ENCODE results near the gene CNTNAP2. TPM values are rescaled to one million over a fixed set of nuclear protein-coding genes. Genes with fewer than 3 reads are reported as not detected.

The CNTNAP2 gene
- total and polyA plus RNA-seq, 2 donors (not counting 1 experiment from before 2014, with no cell fraction given): not detected

DNA sequence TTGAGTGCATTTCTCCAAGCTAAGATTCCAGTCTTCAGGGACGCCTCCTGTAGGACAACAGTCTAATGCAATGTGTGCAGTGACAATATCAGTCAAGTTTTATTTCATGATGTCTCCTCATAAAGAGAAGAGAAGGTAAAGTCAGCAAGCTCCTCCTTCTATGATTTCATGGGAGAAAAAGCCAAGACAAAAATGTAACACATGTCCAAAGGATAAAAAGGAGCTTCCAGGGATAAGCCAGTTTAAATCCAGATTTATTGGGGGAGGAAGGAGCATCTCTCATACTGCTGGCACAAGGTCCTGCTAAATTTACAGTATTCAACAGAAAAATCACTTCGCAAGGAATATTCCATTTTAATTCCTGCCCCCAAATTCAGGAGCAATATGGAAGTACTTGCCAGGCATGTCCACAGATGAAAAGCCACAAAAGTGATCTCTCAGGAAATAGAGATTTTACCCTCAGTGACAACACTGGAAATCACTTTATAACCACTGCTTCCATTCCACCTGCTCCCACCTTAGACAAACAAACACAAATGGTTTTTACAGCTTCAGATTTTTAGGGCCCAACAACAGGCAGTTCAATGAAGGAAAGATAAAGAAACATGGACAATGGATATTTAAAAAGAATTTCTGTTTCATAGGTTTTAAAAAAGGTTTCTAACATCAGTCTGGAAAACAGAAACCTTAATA lies 1796.5 kb downstream of the CNTNAP2 start:
- H3K4me3 ChIP-seq (replicated peaks in 1 of 4; ENCODE audit: control extremely low read depth in 1 of 4, insufficient read depth in 1 of 4, low read depth in 3 of 4, low read length in 4 of 4): no peak overlapping the region
- no peak overlapping the region for H3K4me2 ChIP-seq (ENCODE audit: extremely low read depth, insufficient read depth, low read length)
- H3K36me3 ChIP-seq (ENCODE audit: control insufficient read depth, insufficient read depth, low read length): no peaks in the 10 kb centered on the region
- no peaks in the 10 kb centered on the region for H3K4me1 ChIP-seq (ENCODE audit: control insufficient read depth, extremely low read depth, insufficient read depth, low read length)
- no peak for TF ChIP-seq EZH2 (IDR thresholded peaks at IDR 0.05; ENCODE audit: low read length, missing control alignments)
- TF ChIP-seq, protein P1, sequence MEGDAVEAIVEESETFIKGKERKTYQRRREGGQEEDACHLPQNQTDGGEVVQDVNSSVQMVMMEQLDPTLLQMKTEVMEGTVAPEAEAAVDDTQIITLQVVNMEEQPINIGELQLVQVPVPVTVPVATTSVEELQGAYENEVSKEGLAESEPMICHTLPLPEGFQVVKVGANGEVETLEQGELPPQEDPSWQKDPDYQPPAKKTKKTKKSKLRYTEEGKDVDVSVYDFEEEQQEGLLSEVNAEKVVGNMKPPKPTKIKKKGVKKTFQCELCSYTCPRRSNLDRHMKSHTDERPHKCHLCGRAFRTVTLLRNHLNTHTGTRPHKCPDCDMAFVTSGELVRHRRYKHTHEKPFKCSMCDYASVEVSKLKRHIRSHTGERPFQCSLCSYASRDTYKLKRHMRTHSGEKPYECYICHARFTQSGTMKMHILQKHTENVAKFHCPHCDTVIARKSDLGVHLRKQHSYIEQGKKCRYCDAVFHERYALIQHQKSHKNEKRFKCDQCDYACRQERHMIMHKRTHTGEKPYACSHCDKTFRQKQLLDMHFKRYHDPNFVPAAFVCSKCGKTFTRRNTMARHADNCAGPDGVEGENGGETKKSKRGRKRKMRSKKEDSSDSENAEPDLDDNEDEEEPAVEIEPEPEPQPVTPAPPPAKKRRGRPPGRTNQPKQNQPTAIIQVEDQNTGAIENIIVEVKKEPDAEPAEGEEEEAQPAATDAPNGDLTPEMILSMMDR (conservative IDR thresholded peaks at IDR 0.05 in 1 of 2, IDR thresholded peaks at IDR 0.05 in 1 of 2; ENCODE audit: low read depth in 1 of 2, low read length in 2 of 2): no peak
- no peaks in the 10 kb centered on the region for H4K20me1 ChIP-seq (ENCODE audit: control insufficient read depth, extremely low read depth, insufficient read depth, low read length)
- H3K27ac ChIP-seq (ENCODE audit: insufficient read depth, low read length): no peak overlapping the region
- H3K9me3 ChIP-seq (ENCODE audit: control insufficient read depth, insufficient read depth, low read depth, low read length): no peaks in the 10 kb centered on the region
- no peaks in the 10 kb centered on the region for H3K79me2 ChIP-seq (ENCODE audit: control insufficient read depth, insufficient read depth, low read length)
- H3K9ac ChIP-seq (ENCODE audit: insufficient read depth, low read length): no peak overlapping the region
- H2AFZ ChIP-seq (ENCODE audit: low read length): no peak overlapping the region
- no peaks in the 10 kb centered on the region for H3K27me3 ChIP-seq (ENCODE audit: control insufficient read depth, insufficient read depth, low read length)
- no peak for DNase-seq (ENCODE audit: low read depth in 2 of 2)

DNA sequence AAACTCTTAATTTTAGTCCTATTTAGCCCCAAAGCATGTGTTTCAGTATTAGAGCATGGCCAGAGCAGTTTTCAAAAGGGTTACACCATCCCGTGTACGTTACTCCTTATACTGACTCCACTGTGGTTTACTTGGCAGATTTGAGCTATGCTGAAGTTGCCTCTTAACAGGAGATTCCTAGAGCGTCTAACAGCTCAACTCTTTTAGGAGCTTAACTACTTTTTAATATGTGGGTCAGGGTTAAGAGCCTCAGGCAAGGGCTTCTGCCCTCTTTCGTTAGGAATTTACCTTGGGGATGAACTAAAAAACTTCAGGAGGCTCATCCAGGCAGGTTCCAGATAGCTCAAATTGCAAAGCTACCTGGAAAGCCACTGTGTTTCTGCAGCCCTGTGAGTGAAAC lies 1799.2 kb downstream of the CNTNAP2 start:
- no peaks in the 10 kb centered on the region for H3K27me3 ChIP-seq (ENCODE audit: control insufficient read depth, insufficient read depth, low read length)
- H2AFZ ChIP-seq (ENCODE audit: low read length): no peak overlapping the region
- no peaks in the 10 kb centered on the region for H3K9me3 ChIP-seq (ENCODE audit: control insufficient read depth, insufficient read depth, low read depth, low read length)
- no peaks in the 10 kb centered on the region for H3K79me2 ChIP-seq (ENCODE audit: control insufficient read depth, insufficient read depth, low read length)
- no peaks in the 10 kb centered on the region for H3K4me1 ChIP-seq (ENCODE audit: control insufficient read depth, extremely low read depth, insufficient read depth, low read length)
- H3K4me3 ChIP-seq (replicated peaks in 1 of 4; ENCODE audit: control extremely low read depth in 1 of 4, insufficient read depth in 1 of 4, low read depth in 3 of 4, low read length in 4 of 4): no peak overlapping the region
- H4K20me1 ChIP-seq (ENCODE audit: control insufficient read depth, extremely low read depth, insufficient read depth, low read length): no peaks in the 10 kb centered on the region
- no peak overlapping the region for H3K27ac ChIP-seq (ENCODE audit: insufficient read depth, low read length)
- no peak for TF ChIP-seq EZH2 (IDR thresholded peaks at IDR 0.05; ENCODE audit: low read length, missing control alignments)
- TF ChIP-seq, protein P1 (conservative IDR thresholded peaks at IDR 0.05 in 1 of 2, IDR thresholded peaks at IDR 0.05 in 1 of 2; ENCODE audit: low read depth in 1 of 2, low read length in 2 of 2): no peak
- no peak overlapping the region for H3K4me2 ChIP-seq (ENCODE audit: extremely low read depth, insufficient read depth, low read length)
- DNase-seq (ENCODE audit: low read depth in 2 of 2): no peak
- H3K9ac ChIP-seq (ENCODE audit: insufficient read depth, low read length): no peak overlapping the region
- H3K36me3 ChIP-seq (ENCODE audit: control insufficient read depth, insufficient read depth, low read length): no peaks in the 10 kb centered on the region

DNA sequence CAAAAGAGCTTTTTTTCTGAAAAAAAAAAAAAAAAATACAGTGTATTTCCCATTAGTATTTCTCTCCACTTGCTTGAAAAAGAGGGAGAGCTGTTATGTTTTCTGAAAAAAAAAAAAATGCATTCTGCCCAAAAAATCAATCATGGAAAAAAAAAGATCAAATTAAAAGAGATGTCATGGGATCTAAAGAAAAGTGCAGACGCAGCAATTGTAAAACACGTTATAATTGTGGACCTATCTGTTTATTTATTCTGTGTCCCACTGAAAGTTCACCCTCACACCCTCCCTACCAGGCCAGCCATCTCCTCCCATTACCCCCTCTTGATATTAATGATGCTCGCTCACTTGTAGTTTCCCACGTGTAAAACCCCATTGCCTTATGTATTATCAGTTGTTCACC lies 1800.0 kb downstream of the CNTNAP2 start:
- H3K4me2 ChIP-seq (ENCODE audit: extremely low read depth, insufficient read depth, low read length): no peak overlapping the region
- H3K4me3 ChIP-seq (replicated peaks in 1 of 4; ENCODE audit: control extremely low read depth in 1 of 4, insufficient read depth in 1 of 4, low read depth in 3 of 4, low read length in 4 of 4): no peak overlapping the region
- no peak overlapping the region for H3K27ac ChIP-seq (ENCODE audit: insufficient read depth, low read length)
- no peaks in the 10 kb centered on the region for H3K79me2 ChIP-seq (ENCODE audit: control insufficient read depth, insufficient read depth, low read length)
- H3K4me1 ChIP-seq (ENCODE audit: control insufficient read depth, extremely low read depth, insufficient read depth, low read length): no peaks in the 10 kb centered on the region
- no peaks in the 10 kb centered on the region for H3K27me3 ChIP-seq (ENCODE audit: control insufficient read depth, insufficient read depth, low read length)
- no peak for DNase-seq (ENCODE audit: low read depth in 2 of 2)
- no peak overlapping the region for H3K9ac ChIP-seq (ENCODE audit: insufficient read depth, low read length)
- no peaks in the 10 kb centered on the region for H3K9me3 ChIP-seq (ENCODE audit: control insufficient read depth, insufficient read depth, low read depth, low read length)
- no peaks in the 10 kb centered on the region for H4K20me1 ChIP-seq (ENCODE audit: control insufficient read depth, extremely low read depth, insufficient read depth, low read length)
- H2AFZ ChIP-seq (ENCODE audit: low read length): no peak overlapping the region
- H3K36me3 ChIP-seq (ENCODE audit: control insufficient read depth, insufficient read depth, low read length): no peaks in the 10 kb centered on the region
- TF ChIP-seq, protein P1 (conservative IDR thresholded peaks at IDR 0.05 in 1 of 2, IDR thresholded peaks at IDR 0.05 in 1 of 2; ENCODE audit: low read depth in 1 of 2, low read length in 2 of 2): no peak
- TF ChIP-seq EZH2 (IDR thresholded peaks at IDR 0.05; ENCODE audit: low read length, missing control alignments): no peak

Data from fibroblast of lung (primary cell).